ENCODE results near the gene PIP5KL1. TPM values are rescaled to one million over a fixed set of nuclear protein-coding genes. Genes with fewer than 3 reads are reported as not detected.

Gene PIP5KL1, protein sequence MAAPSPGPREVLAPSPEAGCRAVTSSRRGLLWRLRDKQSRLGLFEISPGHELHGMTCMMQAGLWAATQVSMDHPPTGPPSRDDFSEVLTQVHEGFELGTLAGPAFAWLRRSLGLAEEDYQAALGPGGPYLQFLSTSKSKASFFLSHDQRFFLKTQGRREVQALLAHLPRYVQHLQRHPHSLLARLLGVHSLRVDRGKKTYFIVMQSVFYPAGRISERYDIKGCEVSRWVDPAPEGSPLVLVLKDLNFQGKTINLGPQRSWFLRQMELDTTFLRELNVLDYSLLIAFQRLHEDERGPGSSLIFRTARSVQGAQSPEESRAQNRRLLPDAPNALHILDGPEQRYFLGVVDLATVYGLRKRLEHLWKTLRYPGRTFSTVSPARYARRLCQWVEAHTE
- 1.2 and 3.8 TPM in 2 replicates for total RNA-seq (2014; rRNA removed; shearing (Covaris generic))

GRCh38 chr9:127930231-127931091, at the start of gene PIP5KL1:
TSS of gene PIP5KL1 (minus strand) at chr9:127930777. CDS start at chr9:127930752, 25 bp downstream.
- DNase-seq (ENCODE audit: low spot score), result peak; percentile 87

- DNase-seq (ENCODE audit: low spot score), result peak; percentile 71
Observed at GRCh38 chr9:127980060-127980705, 49.6 kb upstream of the PIP5KL1 start.

- DNase-seq (ENCODE audit: low spot score), result peak; percentile 72
Observed at GRCh38 chr9:127979333-127980059, 48.9 kb upstream of the PIP5KL1 start.

DNA sequence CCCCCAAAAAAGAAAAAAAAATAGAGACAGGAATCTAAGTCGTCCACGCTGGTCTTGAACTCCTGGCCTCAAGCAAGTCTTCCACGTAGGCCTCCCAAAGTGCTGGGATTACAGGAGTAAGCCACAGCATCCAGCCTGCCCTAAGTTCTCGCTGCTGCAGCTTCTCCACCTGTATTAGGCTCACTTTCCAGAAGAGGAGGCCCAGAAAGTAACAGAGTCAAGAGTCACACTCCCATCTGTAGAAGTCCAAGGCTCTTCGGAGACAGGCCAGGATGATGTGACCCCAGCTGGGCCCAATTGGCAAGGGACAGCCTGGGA, 48.4 kb upstream of the PIP5KL1 start:
- DNase-seq (ENCODE audit: low spot score), result no peak

DNA sequence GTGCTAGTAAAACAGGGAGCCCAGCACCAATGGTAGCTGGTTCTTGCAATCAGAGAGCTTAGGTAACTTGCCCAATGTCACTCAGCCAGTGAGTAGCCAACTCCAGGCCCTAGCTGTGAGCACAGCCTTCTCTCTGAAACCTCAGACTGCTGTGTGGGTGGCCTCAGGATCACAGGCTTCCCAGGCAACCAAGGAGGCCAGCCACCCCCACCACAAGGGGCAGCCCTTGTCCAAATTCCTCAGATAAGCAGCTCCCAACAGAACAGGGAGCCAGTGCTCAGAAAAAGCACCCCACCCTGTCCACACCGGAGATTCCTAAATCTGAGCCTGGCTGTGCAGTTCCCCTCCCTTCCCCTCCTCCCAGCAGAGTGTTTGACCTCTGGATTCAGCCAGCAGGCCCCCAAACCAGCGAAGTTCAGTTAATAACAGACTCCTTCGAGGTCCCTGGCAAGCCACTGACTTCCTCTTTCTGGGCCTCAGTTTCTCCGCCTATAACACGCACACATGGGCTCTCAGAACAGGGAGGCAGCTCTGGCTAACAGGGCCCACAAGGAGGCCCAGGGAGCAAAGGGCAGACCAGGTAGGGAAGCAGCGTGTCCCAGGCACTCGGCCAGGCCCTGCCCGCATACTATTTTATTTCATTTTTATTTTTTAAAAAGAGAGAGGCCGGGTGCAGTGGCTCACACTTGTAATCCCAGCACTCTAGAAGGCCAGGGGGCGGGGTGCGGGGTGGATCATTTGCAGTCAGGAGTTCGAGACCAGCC, 47.5 kb upstream of the PIP5KL1 start:
- DNase-seq (ENCODE audit: low spot score), result peak; percentile 51

GRCh38 chr9:127977009-127977883, 46.7 kb upstream of the PIP5KL1 start:
- peak; percentile 66 for DNase-seq (ENCODE audit: low spot score)

DNA sequence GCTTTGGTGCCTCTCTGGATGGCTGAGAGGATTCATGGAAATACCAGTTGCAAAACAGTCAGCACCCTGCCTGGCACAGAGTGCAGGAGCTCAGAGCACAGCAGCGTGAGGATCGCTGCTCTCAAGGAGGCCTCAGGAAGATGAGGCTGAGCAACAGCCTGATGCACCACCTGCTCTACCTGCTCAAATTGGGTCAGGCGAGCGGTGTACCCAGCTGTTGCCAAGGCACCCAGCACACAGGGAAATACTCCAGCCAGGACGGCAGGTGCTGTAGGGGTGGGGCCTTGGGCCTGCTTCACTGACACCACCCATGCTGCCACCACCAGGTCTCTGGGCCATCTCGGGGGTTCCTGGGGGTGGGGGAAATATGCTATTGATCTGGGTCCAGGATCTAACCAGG, 45.9 kb upstream of the PIP5KL1 start:
- peak; percentile 83 for DNase-seq (ENCODE audit: low spot score)

DNA sequence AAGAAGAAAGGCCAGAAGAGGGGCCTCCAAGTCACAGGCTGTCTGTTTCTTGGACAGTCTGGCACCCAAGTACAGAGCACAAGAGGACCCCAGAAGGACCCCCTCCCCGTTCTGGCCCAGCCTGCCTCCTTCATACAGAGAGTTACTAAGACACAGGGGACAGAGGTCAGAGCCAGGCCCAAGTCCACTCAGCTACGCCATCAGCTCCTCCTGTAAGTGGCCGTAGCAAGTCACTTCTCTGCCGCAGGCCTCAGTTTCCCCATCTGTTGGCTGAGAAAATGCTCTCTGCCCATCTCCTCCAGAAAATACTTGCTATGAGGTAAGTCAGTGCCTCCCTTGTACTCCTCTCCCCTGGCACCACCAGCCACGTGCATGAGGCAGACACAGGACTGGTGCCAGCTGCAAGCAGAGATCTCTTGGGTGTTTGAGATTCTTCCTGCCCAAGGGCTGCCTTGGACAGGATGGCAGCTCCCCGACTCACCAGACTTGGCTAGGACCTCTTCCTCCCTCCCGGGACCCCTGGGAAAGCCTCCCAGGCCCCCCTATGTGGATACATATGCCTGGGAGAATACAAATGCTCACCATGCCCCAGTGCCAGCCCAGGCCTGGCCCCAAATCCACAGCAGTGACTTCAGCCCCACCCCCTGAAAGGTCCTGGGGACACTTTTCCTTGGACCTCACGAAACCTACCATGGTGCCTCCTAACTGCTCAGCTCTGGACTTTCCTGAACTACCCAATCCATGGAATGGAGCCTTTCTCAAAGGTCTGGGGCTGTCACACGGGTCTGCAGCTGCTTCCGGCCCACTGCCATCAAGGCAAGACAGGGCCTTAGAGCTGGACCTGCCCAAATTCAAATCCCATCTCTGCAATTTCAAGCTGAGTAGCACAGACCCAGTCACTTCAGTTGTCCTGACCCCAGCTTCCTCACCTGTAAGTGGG, 45.1 kb upstream of the PIP5KL1 start:
- no peak for DNase-seq (ENCODE audit: low spot score)

DNA sequence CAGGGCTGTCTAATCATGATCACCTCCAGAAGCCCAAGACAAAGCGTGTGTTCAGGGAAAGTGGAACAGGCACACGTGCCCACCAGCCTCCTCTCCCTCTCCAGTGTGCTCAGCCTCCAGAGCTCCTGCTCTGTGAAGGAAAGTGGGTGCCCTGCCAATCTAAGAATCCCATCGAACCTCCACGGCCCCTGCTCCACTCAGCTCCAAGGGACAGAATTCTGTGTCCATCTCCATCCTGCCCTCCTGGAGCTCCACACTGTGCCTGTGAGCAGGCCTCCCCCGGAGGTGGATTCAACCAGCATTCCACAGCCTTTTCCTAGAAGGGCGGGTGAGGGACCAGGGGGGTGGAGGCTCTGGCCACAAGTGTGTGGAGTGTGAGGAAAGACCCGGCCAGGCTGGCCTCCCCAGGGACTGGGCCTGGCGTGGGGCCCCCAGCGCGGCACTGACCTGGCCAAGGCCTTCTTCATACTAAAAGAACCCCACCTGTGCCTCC, 44.2 kb upstream of the PIP5KL1 start:
- DNase-seq (ENCODE audit: low spot score), result peak; percentile 37

DNA sequence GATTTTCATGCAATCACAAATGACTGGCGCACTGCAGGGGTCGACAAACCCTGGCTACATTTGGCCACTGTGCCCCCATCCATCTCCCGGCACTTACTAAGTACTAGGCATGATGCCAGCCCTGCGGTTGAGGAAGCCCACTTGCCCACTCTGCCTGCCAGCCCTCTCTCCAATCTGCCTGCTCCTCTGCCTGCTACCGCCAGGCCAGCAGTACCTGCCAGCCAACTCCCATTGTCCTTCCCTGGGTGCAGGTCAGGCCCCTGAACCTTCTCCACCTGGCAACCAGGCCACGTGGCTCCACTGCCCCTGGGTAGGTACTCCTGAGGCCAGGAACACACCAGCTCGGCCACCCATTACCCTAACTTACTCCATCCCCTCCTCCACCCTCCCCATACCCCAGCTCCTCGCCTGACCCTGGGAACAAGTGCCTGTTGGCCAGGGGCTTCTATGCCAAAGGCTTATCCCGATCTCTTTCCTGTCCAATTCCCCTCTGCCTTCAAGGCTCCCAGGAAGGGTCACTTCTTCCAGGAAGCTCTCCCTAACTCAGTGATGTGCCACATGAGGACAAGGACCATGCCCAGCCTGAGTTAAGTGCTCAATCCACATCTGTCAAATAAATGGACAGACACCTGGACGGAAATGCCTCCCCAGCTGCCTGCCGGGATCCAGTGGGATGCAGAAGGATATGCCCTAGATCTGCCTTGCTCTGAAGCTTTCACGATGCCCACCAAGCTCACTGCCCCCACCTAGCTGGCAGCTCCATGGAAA, 43.6 kb upstream of the PIP5KL1 start:
- DNase-seq (ENCODE audit: low spot score), result no peak

GRCh38 chr9:127973169-127974000, 42.8 kb upstream of the PIP5KL1 start:
- DNase-seq (ENCODE audit: low spot score), result peak; percentile 30

DNA sequence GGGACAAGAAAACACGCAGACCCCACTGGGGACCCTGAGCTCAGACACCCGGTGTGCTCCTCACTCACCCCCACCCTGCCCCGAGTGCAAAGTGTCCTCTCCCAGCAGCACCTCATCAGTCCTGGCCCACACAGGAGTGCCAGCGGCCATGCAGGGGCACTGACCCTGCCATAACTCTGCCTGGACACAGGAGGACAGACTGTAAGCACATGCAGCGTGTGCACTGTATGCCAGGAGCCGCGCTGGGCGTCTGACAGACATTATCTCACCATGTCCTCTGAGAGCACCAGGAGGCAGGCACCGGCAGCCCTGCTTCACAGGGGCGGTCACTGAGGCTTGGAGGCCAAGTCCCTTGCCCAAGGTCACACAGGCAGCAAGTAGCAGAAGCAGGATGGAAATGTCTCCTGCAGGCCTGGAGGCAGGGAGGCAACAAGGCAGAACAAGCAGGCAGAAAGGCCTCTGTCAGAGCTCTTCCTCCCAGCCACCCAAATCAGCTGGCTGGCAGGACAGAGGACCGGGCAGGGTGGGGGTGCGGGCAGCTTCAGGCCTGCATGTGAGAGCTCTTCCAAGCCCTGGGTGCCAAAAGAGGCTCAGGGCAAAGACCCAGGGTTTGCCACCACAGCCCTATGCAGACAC, 41.8 kb upstream of the PIP5KL1 start:
- no peak for DNase-seq (ENCODE audit: low spot score)

- peak; percentile 28 for DNase-seq (ENCODE audit: low spot score)
Observed at GRCh38 chr9:127971357-127972235, 41.0 kb upstream of the PIP5KL1 start.

DNA sequence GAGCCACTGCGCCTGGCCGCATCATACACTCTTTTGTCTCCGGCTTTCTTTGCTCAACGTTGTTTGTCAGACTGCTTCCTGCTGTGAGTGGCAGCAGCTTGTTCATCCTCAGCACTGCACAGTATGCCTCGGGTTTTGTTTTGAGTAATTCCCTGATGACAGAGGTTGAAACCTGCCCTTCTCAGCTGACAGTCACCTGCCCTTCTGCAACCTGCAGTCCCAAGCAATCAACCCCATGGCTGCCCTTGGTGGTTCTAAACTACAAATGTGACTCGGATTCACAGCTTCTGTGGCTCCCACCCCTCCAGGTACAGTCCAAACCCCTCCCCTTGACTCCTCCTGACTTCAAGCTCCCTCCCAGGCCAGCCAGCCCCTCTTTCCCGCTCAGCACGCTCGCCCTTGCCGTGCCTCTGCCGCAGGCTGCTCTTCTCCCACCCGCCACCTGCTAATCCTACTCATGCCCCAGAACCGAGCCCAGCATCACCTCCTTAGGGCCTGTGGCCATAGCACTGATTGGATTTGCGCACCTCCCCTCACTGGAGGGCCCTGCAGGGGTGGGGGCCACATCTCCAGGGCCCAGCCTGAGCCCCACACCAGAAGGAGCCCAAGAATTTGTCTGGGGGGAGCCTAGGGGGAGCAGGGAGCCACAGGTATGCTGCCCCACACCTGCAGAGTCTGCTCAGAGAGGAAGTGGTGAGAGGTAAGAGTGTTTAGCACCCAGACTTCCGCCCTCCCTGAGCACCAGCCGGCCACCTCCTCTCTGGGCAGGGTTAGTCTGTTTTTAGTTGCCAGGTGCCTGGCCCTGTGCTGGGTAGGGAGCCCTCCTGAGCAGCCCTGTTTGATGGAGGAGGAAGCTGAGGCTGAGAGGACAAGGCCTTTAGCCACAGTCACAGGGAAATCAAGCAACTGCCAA, 40.1 kb upstream of the PIP5KL1 start:
- peak; percentile 29 for DNase-seq (ENCODE audit: low spot score)
